AML-193 (cell line): ENCODE results near the gene MYO1E.

Experiments
- DNase-seq, 2 experiments: peaks; one replicate each; lab custom pipeline; 2025; lab: John Stamatoyannopoulos, UW

The MYO1E gene

GRCh38 chr15:59315914-59316451 lies 56.7 kb downstream of the MYO1E start:
- no peak for DNase-seq

- DNase-seq, result no peak
Observed at GRCh38 chr15:59313641-59314332, 58.9 kb downstream of the MYO1E start.

- no peak for DNase-seq
Observed at GRCh38 chr15:59312205-59312604, 60.5 kb downstream of the MYO1E start.

- no peak for DNase-seq
Observed at GRCh38 chr15:59311195-59311594, 61.5 kb downstream of the MYO1E start.

GRCh38 chr15:59309405-59309804 lies 63.3 kb downstream of the MYO1E start:
- DNase-seq, result no peak

- no peak for DNase-seq
Observed at GRCh38 chr15:59307165-59307537, 65.5 kb downstream of the MYO1E start.

GRCh38 chr15:59306520-59307164 lies 66.0 kb downstream of the MYO1E start:
- DNase-seq, result no peak

GRCh38 chr15:59304807-59305206 lies 67.9 kb downstream of the MYO1E start:
- no peak for DNase-seq

- no peak for DNase-seq
Observed at GRCh38 chr15:59304034-59304795, 68.5 kb downstream of the MYO1E start.

GRCh38 chr15:59303633-59304032 lies 69.0 kb downstream of the MYO1E start:
- no peak for DNase-seq

GRCh38 chr15:59303136-59303535 lies 69.5 kb downstream of the MYO1E start:
- DNase-seq, result no peak

GRCh38 chr15:59301527-59301926 lies 71.1 kb downstream of the MYO1E start:
- DNase-seq, result no peak

GRCh38 chr15:59300618-59301139 lies 72.0 kb downstream of the MYO1E start:
- DNase-seq, result no peak

- DNase-seq, result peak; percentile 94 to 96
Observed at GRCh38 chr15:59299929-59300617, 72.6 kb downstream of the MYO1E start.

- DNase-seq, result no peak
Observed at GRCh38 chr15:59298854-59299250, 73.8 kb downstream of the MYO1E start.

GRCh38 chr15:59298225-59298853 lies 74.3 kb downstream of the MYO1E start:
- DNase-seq, result no peak

- DNase-seq, result no peak
Observed at GRCh38 chr15:59296181-59296617, 76.5 kb downstream of the MYO1E start.

GRCh38 chr15:59295261-59296001 lies 77.2 kb downstream of the MYO1E start:
- DNase-seq, result no peak

GRCh38 chr15:59294574-59295260 lies 78.0 kb downstream of the MYO1E start:
- no peak for DNase-seq
